Ovary (tissue), 1 donor: ENCODE results near the gene DCAF11.

Experiments used
- EP300 ChIP-seq: sonication (generic); formaldehyde crosslinking; IDR thresholded peaks from one replicate; pipeline ENCODE4 v1.6.1; 2017; ENCODE audit warnings: antibody characterized with exemption
- POLR2A ChIP-seq: fragments of 450-650 bp; IDR thresholded peaks from one replicate; pipeline ENCODE4 v1.6.1; 2017; ENCODE audit warnings: antibody characterized with exemption, mild to moderate bottlenecking, moderate library complexity

GRCh38 chr14:24075485-24076301 lies 38.9 kb upstream of the DCAF11 start:
- TF ChIP-seq EP300: no peak
- TF ChIP-seq POLR2A: no peak
